MM.1S (cell line): ENCODE results near the gene CABLES1.

Experiments used
- EZH2 ChIP-seq: fragments of 300-600 bp; sonication (generic); optimal IDR thresholded peaks from 2 replicates; pipeline ENCODE3; 2017; ENCODE audit warnings: low read depth, mild to moderate bottlenecking, antibody characterized with exemption, low read length, mixed read lengths
- EZH2phosphoT487 ChIP-seq: fragments of 300-600 bp; sonication (generic); IDR thresholded peaks from 2 replicates; pipeline ENCODE4 v1.6.1; 2018; ENCODE audit warnings: antibody characterized with exemption, low read length
- TF ChIP-seq, protein P1 (sequence below): fragments of 300-600 bp; sonication (generic); IDR thresholded peaks from 2 replicates; pipeline ENCODE4 v1.5.1; 2016; ENCODE audit warnings: antibody characterized with exemption, low read length, mixed read lengths

GRCh38 chr18:23207994-23208393 is 72.7 kb downstream of the CABLES1 start:
- TF ChIP-seq, protein P1, sequence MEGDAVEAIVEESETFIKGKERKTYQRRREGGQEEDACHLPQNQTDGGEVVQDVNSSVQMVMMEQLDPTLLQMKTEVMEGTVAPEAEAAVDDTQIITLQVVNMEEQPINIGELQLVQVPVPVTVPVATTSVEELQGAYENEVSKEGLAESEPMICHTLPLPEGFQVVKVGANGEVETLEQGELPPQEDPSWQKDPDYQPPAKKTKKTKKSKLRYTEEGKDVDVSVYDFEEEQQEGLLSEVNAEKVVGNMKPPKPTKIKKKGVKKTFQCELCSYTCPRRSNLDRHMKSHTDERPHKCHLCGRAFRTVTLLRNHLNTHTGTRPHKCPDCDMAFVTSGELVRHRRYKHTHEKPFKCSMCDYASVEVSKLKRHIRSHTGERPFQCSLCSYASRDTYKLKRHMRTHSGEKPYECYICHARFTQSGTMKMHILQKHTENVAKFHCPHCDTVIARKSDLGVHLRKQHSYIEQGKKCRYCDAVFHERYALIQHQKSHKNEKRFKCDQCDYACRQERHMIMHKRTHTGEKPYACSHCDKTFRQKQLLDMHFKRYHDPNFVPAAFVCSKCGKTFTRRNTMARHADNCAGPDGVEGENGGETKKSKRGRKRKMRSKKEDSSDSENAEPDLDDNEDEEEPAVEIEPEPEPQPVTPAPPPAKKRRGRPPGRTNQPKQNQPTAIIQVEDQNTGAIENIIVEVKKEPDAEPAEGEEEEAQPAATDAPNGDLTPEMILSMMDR: no peak
- no peak for TF ChIP-seq EZH2
- no peak for TF ChIP-seq EZH2phosphoT487
